Nephron progenitor cell (in vitro differentiated cells): ENCODE data around the gene C3orf22.
"Not testable (repeated sequence)": the region's sequence is repeated elsewhere in the genome, so short reads cannot be mapped to it uniquely, and the experiment has no call there.

Experiments
- DNase-seq: peaks from one replicate; pipeline ENCODE4 v3.0.0; 2021
- H3K27ac Mint-ChIP-seq: 2 replicates; pipeline ENCODE4 v1.8.0; 2021; ENCODE audit warnings: mild to moderate bottlenecking, moderate library complexity, mixed read lengths
- H3K27me3 Mint-ChIP-seq: 2 replicates; pipeline ENCODE4 v1.8.0; 2021; ENCODE audit warnings: mild to moderate bottlenecking, low read depth, mixed read lengths; ENCODE audit not compliant: poor library complexity
- H3K36me3 Mint-ChIP-seq: 2 replicates; pipeline ENCODE4 v1.8.0; 2021; ENCODE audit warnings: low read depth, mixed read lengths
- H3K4me1 Mint-ChIP-seq: 2 replicates; pipeline ENCODE4 v1.8.0; 2021; ENCODE audit warnings: mixed read lengths
- H3K4me3 Mint-ChIP-seq: 2 replicates; pipeline ENCODE4 v1.8.0; 2021; ENCODE audit warnings: mild to moderate bottlenecking, moderate library complexity, mixed read lengths
- H3K9me3 Mint-ChIP-seq: 2 replicates; pipeline ENCODE4 v1.8.0; 2021; ENCODE audit warnings: mild to moderate bottlenecking, moderate library complexity, mixed read lengths
- CTCF ChIP-seq: fragments of 200-600 bp; sonication (generic); IDR thresholded peaks from 2 replicates; pipeline ENCODE4 v1.5.0; 2021; ENCODE audit warnings: antibody characterized with exemption

The C3orf22 gene

GRCh38 chr3:126538316-126538715, 20.4 kb downstream of the C3orf22 start:
- Mint-ChIP-seq H3K36me3 (no peaks in the 10 kb centered on the region), H3K4me1 (peaks cover 4% of the 10 kb centered on the region), H3K27me3 (peaks cover 33% of the 10 kb centered on the region), H3K4me3 (no peak overlapping the region), H3K9me3 (no peaks in the 10 kb centered on the region), H3K27ac (no peak overlapping the region)
- TF ChIP-seq CTCF, result no peak
- no peak for DNase-seq

DNA sequence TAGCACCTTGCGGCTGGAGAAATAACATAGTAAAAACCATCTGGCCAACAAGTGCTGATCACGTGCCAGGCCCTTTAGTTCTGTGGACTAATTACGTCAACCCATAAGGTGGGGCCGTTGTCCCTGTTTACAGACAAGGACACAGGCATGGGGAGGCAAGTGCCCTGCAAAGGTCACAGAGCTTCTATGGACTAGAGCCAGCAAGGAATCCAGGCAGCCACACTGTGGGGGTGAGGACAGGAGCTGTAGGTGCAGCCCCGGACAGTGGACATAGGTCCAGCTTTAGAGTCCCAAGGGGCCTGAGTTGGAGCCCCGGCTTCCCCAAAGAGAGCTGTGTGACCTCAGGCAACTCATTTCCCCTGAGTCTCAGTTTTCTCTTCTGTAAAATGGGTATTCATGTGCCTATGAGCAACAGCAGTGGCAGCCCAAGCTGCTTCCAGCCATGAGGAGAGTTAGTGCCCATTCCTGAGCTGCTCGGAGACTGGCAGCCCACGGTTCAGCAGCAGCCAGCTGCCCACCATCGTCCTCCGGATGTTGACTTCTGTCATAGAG, 20.9 kb downstream of the C3orf22 start:
- Mint-ChIP-seq H3K27me3 (peaks cover 38% of the 10 kb centered on the region), H3K36me3 (no peaks in the 10 kb centered on the region), H3K9me3 (no peaks in the 10 kb centered on the region), H3K27ac (no peak overlapping the region), H3K4me3 (no peak overlapping the region), H3K4me1 (no peaks in the 10 kb centered on the region)
- no peak for DNase-seq
- TF ChIP-seq CTCF, result no peak

- Mint-ChIP-seq H3K4me3 (no peak overlapping the region), H3K27ac (no peak overlapping the region), H3K4me1 (no peaks in the 10 kb centered on the region), H3K27me3 (peaks cover 44% of the 10 kb centered on the region), H3K36me3 (no peaks in the 10 kb centered on the region), H3K9me3 (no peaks in the 10 kb centered on the region)
- DNase-seq, result no peak
- TF ChIP-seq CTCF, result no peak
Observed at GRCh38 chr3:126537116-126537729, 21.5 kb downstream of the C3orf22 start.

GRCh38 chr3:126536126-126536525, 22.6 kb downstream of the C3orf22 start:
- no peak overlapping the region for H3K4me3 Mint-ChIP-seq
- no peaks in the 10 kb centered on the region for H3K4me1 Mint-ChIP-seq
- no peaks in the 10 kb centered on the region for H3K36me3 Mint-ChIP-seq
- no peaks in the 10 kb centered on the region for H3K9me3 Mint-ChIP-seq
- TF ChIP-seq CTCF, result no peak
- H3K27ac Mint-ChIP-seq, result no peak overlapping the region
- peaks cover 48% of the 10 kb centered on the region for H3K27me3 Mint-ChIP-seq
- no peak for DNase-seq

DNA sequence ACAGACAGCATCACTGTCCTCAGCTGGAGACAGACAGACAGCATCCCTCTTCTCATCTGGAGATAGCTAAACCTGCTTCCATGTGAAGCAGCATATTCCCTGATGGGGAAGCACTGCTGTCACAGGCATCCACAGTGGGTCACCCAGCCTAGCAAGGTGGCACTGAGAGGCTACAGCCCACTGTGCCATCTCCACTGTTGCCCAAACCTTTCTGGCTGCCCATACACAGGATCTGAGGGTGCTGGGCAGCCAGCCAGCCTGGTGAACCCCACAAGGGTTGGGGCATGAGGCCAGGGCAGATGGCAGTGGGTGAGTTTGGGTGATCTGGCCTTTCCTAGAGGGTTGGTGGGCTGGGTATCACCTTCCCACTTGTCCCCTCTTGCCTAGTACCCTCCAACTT, 23.1 kb downstream of the C3orf22 start:
- H3K4me1 Mint-ChIP-seq, result no peaks in the 10 kb centered on the region
- DNase-seq, result no peak
- H3K27ac Mint-ChIP-seq, result no peak overlapping the region
- no peaks in the 10 kb centered on the region for H3K36me3 Mint-ChIP-seq
- TF ChIP-seq CTCF, result no peak
- H3K9me3 Mint-ChIP-seq, result no peaks in the 10 kb centered on the region
- H3K27me3 Mint-ChIP-seq, result peaks cover 48% of the 10 kb centered on the region
- H3K4me3 Mint-ChIP-seq, result no peak overlapping the region

DNA sequence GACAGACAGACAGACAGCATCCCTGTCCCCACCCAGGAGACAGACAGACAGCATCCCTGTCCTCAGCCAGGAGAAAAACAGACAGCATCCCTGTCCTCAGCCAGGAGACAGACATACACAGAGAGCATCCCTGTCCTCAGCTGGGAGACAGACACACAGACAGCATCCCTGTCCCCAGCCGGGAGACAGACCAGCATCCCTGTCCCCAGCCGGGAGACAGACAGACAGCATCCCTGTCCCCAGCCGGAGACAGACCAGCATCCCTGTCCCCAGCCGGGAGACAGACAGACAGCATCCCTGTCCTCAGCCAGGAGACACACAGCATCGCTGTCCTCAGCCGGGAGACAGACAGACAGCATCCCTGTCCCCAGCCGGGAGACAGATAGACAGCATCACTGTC, 24.0 kb downstream of the C3orf22 start:
- H3K9me3 Mint-ChIP-seq, DNase-seq, H3K4me1 Mint-ChIP-seq, H3K36me3 Mint-ChIP-seq, H3K4me3 Mint-ChIP-seq, H3K27ac Mint-ChIP-seq: not testable (repeated sequence)
- peaks cover 52% of the 10 kb centered on the region for H3K27me3 Mint-ChIP-seq
